D721Med (cell line): ENCODE measurements around the gene C3.

Experiments used
- DNase-seq: peaks from one replicate; pipeline ENCODE4 v3.0.0; 2011; ENCODE audit warnings: low spot score; ENCODE audit not compliant: insufficient read length
- FAIRE-seq: peaks from 2 replicates; lab custom pipeline; 2011; peaks lifted over from hg19 to GRCh38; lab: Jason Lieb, UNC
- TF ChIP-seq, protein P1 (sequence below): IDR thresholded peaks from 2 replicates; pipeline ENCODE4 v1.5.1; 2012; ENCODE audit warnings: mild to moderate bottlenecking, control low read depth; ENCODE audit not compliant: insufficient read depth; ENCODE audit errors: missing control alignments

The C3 gene

DNA sequence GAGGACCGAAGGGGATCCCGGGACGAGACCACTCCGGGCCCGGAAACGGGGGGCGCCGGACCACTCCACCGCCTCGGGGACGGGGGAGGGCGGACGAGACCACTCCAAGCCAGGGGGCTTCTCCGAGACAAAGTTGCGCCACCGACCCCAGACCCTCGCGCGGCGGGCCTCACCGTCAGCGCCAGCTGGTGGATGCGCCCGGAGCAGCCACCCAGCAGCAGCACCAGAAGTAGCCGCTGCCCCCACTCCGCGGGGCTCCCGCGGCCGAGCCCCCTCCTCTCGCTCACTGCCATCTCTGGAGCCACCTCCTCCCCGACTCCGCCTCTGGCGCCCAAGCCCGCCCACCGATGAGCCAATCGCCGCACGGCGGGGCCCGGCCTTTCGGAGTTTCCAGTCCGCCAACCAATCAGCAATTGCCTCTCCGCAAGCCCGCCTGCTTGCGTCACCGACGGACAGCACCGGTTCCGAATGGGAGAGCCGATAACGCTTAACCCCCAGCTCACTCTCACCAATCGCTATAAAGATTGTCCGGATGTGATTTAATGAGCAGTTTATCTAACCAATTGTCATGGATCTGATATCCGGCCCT, 16.9 kb upstream of the C3 start, which contains the start of gene GPR108:
Gene GPR108, minus strand, starts transcription at position 297 of the 589 bp plus-strand sequence. Its CDS starts 4 bp downstream, at position 293.
- TF ChIP-seq, protein P1, sequence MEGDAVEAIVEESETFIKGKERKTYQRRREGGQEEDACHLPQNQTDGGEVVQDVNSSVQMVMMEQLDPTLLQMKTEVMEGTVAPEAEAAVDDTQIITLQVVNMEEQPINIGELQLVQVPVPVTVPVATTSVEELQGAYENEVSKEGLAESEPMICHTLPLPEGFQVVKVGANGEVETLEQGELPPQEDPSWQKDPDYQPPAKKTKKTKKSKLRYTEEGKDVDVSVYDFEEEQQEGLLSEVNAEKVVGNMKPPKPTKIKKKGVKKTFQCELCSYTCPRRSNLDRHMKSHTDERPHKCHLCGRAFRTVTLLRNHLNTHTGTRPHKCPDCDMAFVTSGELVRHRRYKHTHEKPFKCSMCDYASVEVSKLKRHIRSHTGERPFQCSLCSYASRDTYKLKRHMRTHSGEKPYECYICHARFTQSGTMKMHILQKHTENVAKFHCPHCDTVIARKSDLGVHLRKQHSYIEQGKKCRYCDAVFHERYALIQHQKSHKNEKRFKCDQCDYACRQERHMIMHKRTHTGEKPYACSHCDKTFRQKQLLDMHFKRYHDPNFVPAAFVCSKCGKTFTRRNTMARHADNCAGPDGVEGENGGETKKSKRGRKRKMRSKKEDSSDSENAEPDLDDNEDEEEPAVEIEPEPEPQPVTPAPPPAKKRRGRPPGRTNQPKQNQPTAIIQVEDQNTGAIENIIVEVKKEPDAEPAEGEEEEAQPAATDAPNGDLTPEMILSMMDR: no peak
- FAIRE-seq (peak; percentile 89), DNase-seq (peak; percentile 95)

DNA sequence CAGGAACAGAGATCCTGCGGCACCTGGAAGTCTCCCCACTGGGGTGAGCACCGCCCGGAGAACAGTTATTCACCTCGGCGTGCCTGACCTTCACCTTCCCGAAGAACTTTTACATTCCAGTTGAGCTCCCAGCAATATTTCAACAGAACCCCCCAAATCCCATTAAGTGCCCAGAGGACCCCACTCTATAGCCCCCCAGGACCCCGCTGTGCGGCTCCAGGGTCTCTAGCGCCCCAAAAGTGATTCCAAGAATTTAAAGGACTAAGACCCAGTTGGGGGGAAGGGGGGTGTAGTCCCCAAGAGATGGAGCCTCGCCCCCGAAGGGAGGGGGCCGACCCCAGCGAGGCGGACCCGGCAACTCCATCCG, 16.4 kb upstream of the C3 start:
- TF ChIP-seq, protein P1: no peak
- DNase-seq (peak; percentile 87), FAIRE-seq (no peak)

DNA sequence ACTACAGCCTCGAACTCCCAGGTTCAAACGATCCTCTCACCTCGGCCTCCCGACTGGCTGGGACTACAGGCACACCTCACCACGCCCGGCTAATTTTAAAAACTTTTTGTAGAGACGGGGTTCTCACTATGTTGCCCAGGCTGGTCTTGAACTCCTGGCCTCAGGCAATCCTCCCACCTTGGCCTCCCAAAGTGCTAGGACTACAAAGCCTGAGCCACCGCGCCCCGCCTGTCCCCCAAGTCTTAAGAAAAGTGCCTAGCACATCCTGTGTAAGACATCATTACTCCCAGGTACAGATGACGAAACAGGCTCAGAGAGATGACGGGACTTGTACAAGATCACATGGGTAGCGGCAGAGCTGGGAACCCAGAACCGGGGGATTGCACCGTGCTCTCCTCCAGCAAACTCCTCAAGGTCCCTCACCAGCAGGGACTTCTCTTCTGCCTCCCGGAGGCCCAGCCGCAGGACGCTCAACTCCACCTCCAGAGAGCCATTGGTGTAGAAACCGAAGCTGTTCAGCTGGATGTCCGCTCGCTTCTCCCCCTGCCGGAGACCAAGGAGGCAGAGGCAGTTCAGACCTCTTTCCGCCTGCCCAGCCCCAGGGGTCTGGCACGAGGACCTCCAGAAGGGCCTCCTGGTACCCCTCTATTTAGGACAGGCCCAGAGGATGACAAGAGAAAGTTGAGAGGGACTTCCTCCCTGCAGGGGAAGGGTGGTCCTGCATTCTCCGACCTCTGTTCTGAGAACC, 15.9 kb upstream of the C3 start:
- no peak for FAIRE-seq

DNA sequence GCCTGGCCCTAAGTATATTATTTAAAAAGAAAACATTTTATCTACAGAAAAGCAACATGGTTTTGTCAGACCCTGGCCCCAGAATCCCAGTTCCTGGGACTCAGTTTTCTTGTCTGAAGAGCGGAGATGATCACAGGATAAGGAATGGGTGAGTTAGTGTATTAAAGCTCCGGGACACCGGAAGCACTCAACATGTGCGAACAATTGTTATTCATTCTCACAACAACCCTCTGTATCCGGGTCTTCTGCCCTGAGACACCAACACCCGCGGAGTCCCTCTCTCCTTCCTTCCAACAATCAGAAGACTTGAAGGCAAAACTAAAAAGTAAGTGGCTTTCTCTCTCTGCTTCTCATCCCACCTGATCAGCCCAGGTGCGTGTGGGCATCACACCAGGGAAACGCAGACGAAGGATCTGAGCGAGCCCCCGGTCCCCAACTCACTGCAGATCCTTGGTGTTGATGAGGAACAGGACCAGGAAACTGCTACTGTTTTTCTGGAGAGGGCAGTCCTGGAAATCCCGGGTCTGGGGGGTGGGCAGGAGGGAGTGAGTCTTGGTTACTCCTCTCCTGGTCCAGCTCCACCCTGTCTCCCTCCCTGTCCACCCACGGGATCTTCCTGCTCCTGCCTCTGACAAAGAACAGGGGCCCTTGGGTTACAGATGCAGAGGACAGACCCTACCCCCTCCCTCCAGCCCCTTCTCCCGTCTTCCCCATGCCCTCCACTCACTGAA, 14.9 kb upstream of the C3 start:
- DNase-seq: no peak
- TF ChIP-seq, protein P1: no peak
- FAIRE-seq: no peak

More for the DNA sequence above, 15.9 kb upstream of the C3 start:
- DNase-seq: no peak
- TF ChIP-seq, protein P1: peak; percentile 50

DNA sequence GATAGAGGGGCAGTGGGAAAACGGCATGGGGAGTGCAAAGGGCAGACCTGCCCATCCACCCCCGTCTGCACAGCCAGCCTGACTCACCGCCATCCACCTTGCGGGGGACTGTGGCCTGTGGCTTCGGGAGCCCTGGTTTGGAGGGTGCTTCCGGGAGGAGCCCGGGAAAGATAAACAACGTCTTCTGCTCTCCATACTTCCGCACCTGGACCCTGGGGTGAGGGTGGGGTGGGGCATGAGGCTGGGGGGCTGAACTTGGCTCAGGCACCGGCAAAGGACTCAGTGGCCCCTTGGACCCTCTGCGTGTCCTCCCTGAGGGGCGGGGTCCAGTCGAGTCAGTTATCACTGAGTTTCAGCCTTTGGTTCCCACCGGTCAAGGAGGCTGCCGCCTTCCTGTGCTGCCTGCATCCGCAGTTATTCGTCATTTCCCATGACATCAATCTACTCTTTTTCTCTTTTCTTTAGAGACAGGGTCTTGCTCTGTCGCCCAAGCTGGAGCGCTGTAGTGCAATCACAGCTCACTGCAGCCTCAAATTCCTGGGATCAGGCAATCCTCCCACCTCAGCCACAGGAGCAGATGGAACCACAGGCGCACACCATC, 13.7 kb upstream of the C3 start:
- TF ChIP-seq, protein P1: no peak
- no peak for DNase-seq
- FAIRE-seq: no peak

DNA sequence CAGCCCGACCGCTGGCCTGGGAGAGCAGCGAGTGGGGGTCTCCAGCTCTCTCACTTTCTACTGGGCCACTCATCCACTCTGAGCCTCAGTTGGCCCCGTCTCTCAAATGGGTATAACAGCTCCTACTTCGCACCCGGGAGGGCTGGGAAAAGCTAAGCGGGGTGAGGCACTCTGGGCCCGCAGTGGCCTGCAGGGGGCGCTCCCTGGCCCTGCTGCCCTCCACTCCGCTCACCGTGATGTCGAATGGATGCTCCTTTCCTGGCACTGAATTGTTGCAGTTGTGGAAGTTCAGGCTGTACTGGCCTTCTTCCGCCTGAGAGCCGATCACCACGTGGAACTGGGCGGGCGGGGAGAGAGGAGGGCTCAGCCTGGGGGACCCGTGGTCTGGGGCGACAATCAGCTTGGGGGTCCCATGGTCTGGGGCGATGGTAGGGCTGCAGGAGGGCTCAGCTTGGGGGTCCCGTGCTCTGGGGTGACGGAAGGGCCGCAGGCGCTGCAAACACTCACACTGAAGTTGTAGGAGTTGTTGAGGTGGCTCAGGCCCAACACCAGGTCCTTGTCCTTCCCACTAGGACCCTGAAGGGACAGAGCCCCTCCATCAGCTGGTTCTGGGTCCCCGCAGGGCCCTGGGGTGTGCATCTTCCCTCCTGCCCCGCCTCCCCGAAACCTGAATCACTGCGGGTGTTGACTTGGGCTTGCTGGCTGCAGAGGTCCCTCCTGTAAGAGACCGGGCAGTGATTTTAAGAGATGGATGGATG, 13.1 kb upstream of the C3 start:
- TF ChIP-seq, protein P1: no peak
- FAIRE-seq (no peak), DNase-seq (no peak)
